Hepatocyte (in vitro differentiated cells): ENCODE measurements around the gene DEDD.

ENCODE experiments used
- CTCF ChIP-seq: fragments of 200-600 bp; sonication (generic); IDR thresholded peaks from 2 replicates; pipeline ENCODE4 v1.5.1; 2016; ENCODE audit warnings: antibody characterized with exemption, mild to moderate bottlenecking; ENCODE audit not compliant: poor library complexity
- EZH2phosphoT487 ChIP-seq: fragments of 200-600 bp; sonication (generic); IDR thresholded peaks from one replicate; pipeline ENCODE4 v1.6.1; 2018; ENCODE audit warnings: antibody characterized with exemption, mild to moderate bottlenecking, low read depth, moderate library complexity; ENCODE audit not compliant: unreplicated experiment, severe bottlenecking

GRCh38 chr1:161162806-161163205 is 30.3 kb upstream of the DEDD start:
- TF ChIP-seq CTCF = no peak
- no peak for TF ChIP-seq EZH2phosphoT487
